GM10847 (cell line): ENCODE data around the gene SPAG9.

Experiments
- POLR2A ChIP-seq: IDR thresholded peaks from 2 replicates; pipeline ENCODE4 v1.6.1; 2011; ENCODE audit not compliant: insufficient read length; ENCODE audit errors: extremely low read depth

Gene SPAG9

GRCh38 chr17:50988427-50988826, 132.2 kb downstream of the SPAG9 start:
- no peak for TF ChIP-seq POLR2A

GRCh38 chr17:50986989-50987660, 133.5 kb downstream of the SPAG9 start:
- TF ChIP-seq POLR2A, result no peak

GRCh38 chr17:50981279-50981678, 139.4 kb downstream of the SPAG9 start:
- no peak for TF ChIP-seq POLR2A

- no peak for TF ChIP-seq POLR2A
Observed at GRCh38 chr17:50979524-50979927, 141.1 kb downstream of the SPAG9 start.

GRCh38 chr17:50977487-50978159, 143.0 kb downstream of the SPAG9 start:
- no peak for TF ChIP-seq POLR2A

GRCh38 chr17:50976951-50977472, 143.7 kb downstream of the SPAG9 start:
- TF ChIP-seq POLR2A, result no peak

- TF ChIP-seq POLR2A, result no peak
Observed at GRCh38 chr17:50973557-50974494, 146.8 kb downstream of the SPAG9 start.

GRCh38 chr17:50972577-50972976, 148.1 kb downstream of the SPAG9 start:
- no peak for TF ChIP-seq POLR2A

GRCh38 chr17:50967795-50968194, 152.9 kb downstream of the SPAG9 start:
- no peak for TF ChIP-seq POLR2A

- no peak for TF ChIP-seq POLR2A
Observed at GRCh38 chr17:50966163-50966666, 154.5 kb downstream of the SPAG9 start.

- TF ChIP-seq POLR2A, result no peak
Observed at GRCh38 chr17:50963139-50963538, 157.5 kb downstream of the SPAG9 start.

GRCh38 chr17:50961282-50962220, 159.1 kb downstream of the SPAG9 start:
- no peak for TF ChIP-seq POLR2A

GRCh38 chr17:50959341-50959740, 161.3 kb downstream of the SPAG9 start:
- TF ChIP-seq POLR2A, result no peak
